Endodermal cell (in vitro differentiated cells): Measurements from ENCODE around the gene THSD4. TPM values are rescaled to one million over a fixed set of nuclear protein-coding genes. Genes with fewer than 3 reads are reported as not detected.

Experiments used
- DNase-seq: peaks from one replicate; pipeline ENCODE4 v3.0.0-alpha.2; 2017
- H3K27ac ChIP-seq: 2 replicates; pipeline ENCODE4 v1.5.1; 2013; ENCODE audit warnings: mild to moderate bottlenecking, low read depth, low read length, moderate library complexity
- H3K27me3 ChIP-seq: 2 replicates; pipeline ENCODE4 v1.6.1; 2013; ENCODE audit warnings: mild to moderate bottlenecking, low read length, moderate library complexity; ENCODE audit not compliant: insufficient read depth, control insufficient read depth, poor library complexity, severe bottlenecking
- H3K36me3 ChIP-seq: 2 replicates; pipeline ENCODE4 v1.7.0; 2013; ENCODE audit warnings: mild to moderate bottlenecking, low read length, moderate library complexity; ENCODE audit not compliant: control insufficient read depth, insufficient read depth
- H3K4me1 ChIP-seq: one replicate; pipeline ENCODE4 v1.7.0; 2013; ENCODE audit warnings: low read length; ENCODE audit not compliant: control insufficient read depth, insufficient read depth
- H3K4me3 ChIP-seq: 2 replicates; pipeline ENCODE4 v1.5.1; 2013; ENCODE audit warnings: mild to moderate bottlenecking, low read length, moderate library complexity
- H3K9ac ChIP-seq: 2 replicates; pipeline ENCODE4 v1.6.1; 2013; ENCODE audit warnings: mild to moderate bottlenecking, low read length, moderate library complexity; ENCODE audit not compliant: poor library complexity, severe bottlenecking; ENCODE audit errors: extremely low read depth
- H3K9me3 ChIP-seq: 2 replicates; pipeline ENCODE4 v1.6.1; 2013; ENCODE audit warnings: mild to moderate bottlenecking, low read length, moderate library complexity; ENCODE audit not compliant: control insufficient read depth
- H3K27ac Mint-ChIP-seq: 2 replicates; pipeline ENCODE4 v1.8.0; 2020; ENCODE audit warnings: mixed read lengths
- H3K27me3 Mint-ChIP-seq: 2 replicates; pipeline ENCODE4 v1.8.0; 2021; ENCODE audit warnings: mild to moderate bottlenecking, mixed read lengths; ENCODE audit not compliant: insufficient read depth
- H3K36me3 Mint-ChIP-seq: 2 replicates; pipeline ENCODE4 v1.8.0; 2020; ENCODE audit warnings: low read depth, mixed read lengths
- H3K4me1 Mint-ChIP-seq: 2 replicates; pipeline ENCODE4 v1.8.0; 2020; ENCODE audit warnings: mixed read lengths
- H3K4me3 Mint-ChIP-seq: 2 replicates; pipeline ENCODE4 v1.8.0; 2020; ENCODE audit warnings: mild to moderate bottlenecking, moderate library complexity, mixed read lengths
- H3K9me3 Mint-ChIP-seq: 2 replicates; pipeline ENCODE4 v1.8.0; 2020; ENCODE audit warnings: mild to moderate bottlenecking, mixed read lengths
- WGBS, 2 experiments: methylation state at CpG; one replicate each; pipeline versions ENCODE4 v1.1.5 to v1.1.7; 2013; ENCODE audit warnings: missing lambda C conversion rate in 2 of 2, mixed read lengths in 1 of 2; ENCODE audit not compliant: insufficient coverage in 1 of 2, insufficient read length in 1 of 2; 5-methylcytosine and 5-hydroxymethylcytosine counted together
- total RNA-seq, 2 donors: library from RNA; stranded (reverse); fragmentation: NEBNext Ultra II Directional in 1 of 2; extraction: Animal tissue kit (Norgen Biotek cat#: 25700) in 1 of 2; gene quantifications; 2 replicates in 1 of 2; 3 replicates in 1 of 2; pipeline ENCODE4 v1.2.1, GENCODE V29; 2021
- TF ChIP-seq, protein P1 (sequence below): fragments of 200-600 bp; sonication (generic); conservative IDR thresholded peaks from 2 replicates; pipeline ENCODE4 v1.5.0; 2021; ENCODE audit warnings: antibody characterized with exemption, mild to moderate bottlenecking

Gene THSD4
- total RNA-seq, 2 donors from 2014 or later, result 4.6 to 5.4 TPM

GRCh38 chr15:71362987-71363968, 248.0 kb downstream of the THSD4 start:
- Histone ChIP-seq H3K9me3 (no peaks in the 10 kb centered on the region), H3K36me3 (no peaks in the 10 kb centered on the region), H3K4me3 (no peak overlapping the region), H3K9ac (no peak overlapping the region), H3K27ac (no peak overlapping the region), H3K4me1 (no peaks in the 10 kb centered on the region), H3K27me3 (no peaks in the 10 kb centered on the region)
- peaks cover 14% of the 10 kb centered on the region for H3K4me1 Mint-ChIP-seq
- H3K36me3 Mint-ChIP-seq, result no peaks in the 10 kb centered on the region
- no peak overlapping the region for H3K27ac Mint-ChIP-seq
- H3K4me3 Mint-ChIP-seq, result no peak overlapping the region
- H3K9me3 Mint-ChIP-seq, result no peaks in the 10 kb centered on the region
- 74 to 83% methylated on average over 5 to 9 of the region's 11 CpGs for WGBS, 2 experiments
- peak; percentile 31 for DNase-seq
- H3K27me3 Mint-ChIP-seq, result no peaks in the 10 kb centered on the region
- TF ChIP-seq, protein P1, sequence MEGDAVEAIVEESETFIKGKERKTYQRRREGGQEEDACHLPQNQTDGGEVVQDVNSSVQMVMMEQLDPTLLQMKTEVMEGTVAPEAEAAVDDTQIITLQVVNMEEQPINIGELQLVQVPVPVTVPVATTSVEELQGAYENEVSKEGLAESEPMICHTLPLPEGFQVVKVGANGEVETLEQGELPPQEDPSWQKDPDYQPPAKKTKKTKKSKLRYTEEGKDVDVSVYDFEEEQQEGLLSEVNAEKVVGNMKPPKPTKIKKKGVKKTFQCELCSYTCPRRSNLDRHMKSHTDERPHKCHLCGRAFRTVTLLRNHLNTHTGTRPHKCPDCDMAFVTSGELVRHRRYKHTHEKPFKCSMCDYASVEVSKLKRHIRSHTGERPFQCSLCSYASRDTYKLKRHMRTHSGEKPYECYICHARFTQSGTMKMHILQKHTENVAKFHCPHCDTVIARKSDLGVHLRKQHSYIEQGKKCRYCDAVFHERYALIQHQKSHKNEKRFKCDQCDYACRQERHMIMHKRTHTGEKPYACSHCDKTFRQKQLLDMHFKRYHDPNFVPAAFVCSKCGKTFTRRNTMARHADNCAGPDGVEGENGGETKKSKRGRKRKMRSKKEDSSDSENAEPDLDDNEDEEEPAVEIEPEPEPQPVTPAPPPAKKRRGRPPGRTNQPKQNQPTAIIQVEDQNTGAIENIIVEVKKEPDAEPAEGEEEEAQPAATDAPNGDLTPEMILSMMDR, result no peak

DNA sequence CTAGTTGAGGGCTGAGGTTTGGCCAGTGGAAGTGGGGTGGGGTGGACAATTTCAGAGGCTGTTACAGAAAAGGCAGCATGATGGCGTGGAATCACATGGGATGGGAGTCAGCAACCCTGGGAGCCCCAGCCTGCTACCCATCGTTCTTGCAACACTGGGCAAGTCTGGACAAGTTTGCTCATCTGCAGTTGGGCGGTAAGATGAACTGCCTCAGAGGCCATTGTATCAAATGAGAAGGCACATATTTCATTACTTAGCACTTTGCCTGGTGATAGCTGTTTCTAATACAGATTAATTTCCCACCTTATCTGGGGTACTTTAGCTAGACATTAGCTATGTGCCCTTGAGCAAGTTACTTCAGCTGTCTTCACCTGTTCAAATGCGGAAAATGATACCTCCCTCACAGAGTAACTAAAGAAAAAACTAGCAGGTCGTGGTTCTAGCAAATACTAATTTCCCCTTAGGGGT, 248.9 kb downstream of the THSD4 start:
- no peaks in the 10 kb centered on the region for H3K9me3 ChIP-seq
- Mint-ChIP-seq H3K27me3 (no peaks in the 10 kb centered on the region), H3K36me3 (no peaks in the 10 kb centered on the region), H3K4me3 (no peak overlapping the region), H3K9me3 (no peaks in the 10 kb centered on the region), H3K4me1 (peaks cover 14% of the 10 kb centered on the region), H3K27ac (no peak overlapping the region)
- no peak overlapping the region for H3K27ac ChIP-seq
- no peaks in the 10 kb centered on the region for H3K36me3 ChIP-seq
- H3K9ac ChIP-seq, result no peak overlapping the region
- no peaks in the 10 kb centered on the region for H3K27me3 ChIP-seq
- 86 to 94% methylated on average over 3 to 5 of the region's 5 CpGs for WGBS, 2 experiments
- peak; percentile 43 for DNase-seq
- no peaks in the 10 kb centered on the region for H3K4me1 ChIP-seq
- no peak overlapping the region for H3K4me3 ChIP-seq
- TF ChIP-seq, protein P1, result no peak

GRCh38 chr15:71366522-71366921, 251.3 kb downstream of the THSD4 start:
- TF ChIP-seq, protein P1, result no peak
- WGBS, 2 experiments, result 95 to 97% methylated on average over 3 to 4 of the region's 4 CpGs
- no peak for DNase-seq
- Mint-ChIP-seq H3K27me3 (no peaks in the 10 kb centered on the region), H3K36me3 (no peaks in the 10 kb centered on the region), H3K9me3 (no peaks in the 10 kb centered on the region), H3K27ac (no peak overlapping the region), H3K4me3 (no peak overlapping the region), H3K4me1 (peaks cover 14% of the 10 kb centered on the region)
- no peaks in the 10 kb centered on the region for H3K27me3 ChIP-seq
- no peaks in the 10 kb centered on the region for H3K4me1 ChIP-seq
- no peaks in the 10 kb centered on the region for H3K36me3 ChIP-seq
- no peak overlapping the region for H3K9ac ChIP-seq
- H3K9me3 ChIP-seq, result no peaks in the 10 kb centered on the region
- no peak overlapping the region for H3K4me3 ChIP-seq
- H3K27ac ChIP-seq, result no peak overlapping the region
